GM23248 (cell line): ENCODE results near the gene NFKB1. TPM values are rescaled to one million over a fixed set of nuclear protein-coding genes. Genes with fewer than 3 reads are reported as not detected.

Source experiments
- DNase-seq: peaks from one replicate; pipeline ENCODE4 v3.0.0-alpha.2; 2015
- H2AFZ ChIP-seq: fragments of 200-600 bp; sonication (generic); 2 replicates; pipeline ENCODE4 v1.6.1; 2016; ENCODE audit warnings: antibody characterized with exemption
- H3F3A ChIP-seq: fragments of 200-600 bp; sonication (generic); 2 replicates; pipeline ENCODE4 v1.6.1; 2016; ENCODE audit warnings: mild to moderate bottlenecking, antibody characterized with exemption, mixed run types; ENCODE audit not compliant: insufficient read depth
- H3K27ac ChIP-seq: fragments of 200-600 bp; sonication (generic); 2 replicates; pipeline ENCODE4 v1.5.1; 2016; ENCODE audit warnings: mild to moderate bottlenecking
- H3K27me3 ChIP-seq: fragments of 200-600 bp; sonication (generic); replicated peaks from 2 replicates; pipeline ENCODE4 v1.6.1; 2016; ENCODE audit warnings: mild to moderate bottlenecking; ENCODE audit not compliant: insufficient read depth
- H3K36me3 ChIP-seq: fragments of 200-600 bp; sonication (generic); 2 replicates; pipeline ENCODE4 v1.6.1; 2016; ENCODE audit warnings: low read depth, mild to moderate bottlenecking
- H3K4me1 ChIP-seq: fragments of 200-600 bp; sonication (generic); 2 replicates; pipeline ENCODE4 v1.6.1; 2016; ENCODE audit warnings: mild to moderate bottlenecking; ENCODE audit not compliant: insufficient read depth
- H3K4me2 ChIP-seq: fragments of 200-600 bp; sonication (generic); one replicate; pipeline ENCODE4 v1.6.1; 2016; ENCODE audit warnings: mild to moderate bottlenecking; ENCODE audit not compliant: unreplicated experiment
- H3K4me3 ChIP-seq: fragments of 200-600 bp; sonication (generic); 2 replicates; pipeline ENCODE4 v1.5.1; 2016; ENCODE audit warnings: mild to moderate bottlenecking
- H3K79me2 ChIP-seq: fragments of 200-600 bp; sonication (generic); 2 replicates; pipeline ENCODE4 v1.6.1; 2016; ENCODE audit warnings: mild to moderate bottlenecking; ENCODE audit not compliant: insufficient read depth
- H3K9ac ChIP-seq: fragments of 200-600 bp; sonication (generic); 2 replicates; pipeline ENCODE4 v1.6.1; 2016; ENCODE audit warnings: mild to moderate bottlenecking
- H3K9me2 ChIP-seq: fragments of 200-600 bp; sonication (generic); 2 replicates; pipeline ENCODE4 v1.6.1; 2016; ENCODE audit warnings: mixed run types, mild to moderate bottlenecking, moderate library complexity; ENCODE audit not compliant: insufficient read depth
- H3K9me3 ChIP-seq: fragments of 200-600 bp; sonication (generic); one replicate; pipeline ENCODE4 v1.6.1; 2017; ENCODE audit warnings: low read depth
- H4K20me1 ChIP-seq: fragments of 200-600 bp; sonication (generic); 2 replicates; pipeline ENCODE4 v1.6.0; 2016; ENCODE audit not compliant: insufficient read depth
- EZH2 ChIP-seq: fragments of 200-600 bp; sonication (generic); IDR thresholded peaks from 2 replicates; pipeline ENCODE4 v1.6.1; 2018; ENCODE audit warnings: antibody characterized with exemption, mild to moderate bottlenecking; ENCODE audit not compliant: insufficient read depth, poor library complexity, severe bottlenecking
- EZH2phosphoT487 ChIP-seq: fragments of 200-600 bp; sonication (generic); IDR thresholded peaks from 2 replicates; pipeline ENCODE4 v1.6.1; 2018; ENCODE audit warnings: antibody characterized with exemption, moderate library complexity, mild to moderate bottlenecking, low read depth; ENCODE audit not compliant: insufficient read depth
- WGBS, 2 experiments: methylation state at CpG; one replicate each; pipeline ENCODE4 v1.1.6; 2015 to 2017; ENCODE audit warnings: low lambda C conversion rate in 2 of 2, low coverage in 1 of 2; ENCODE audit errors: missing lambda C conversion rate in 2 of 2; 5-methylcytosine and 5-hydroxymethylcytosine counted together
- in situ Hi-C: fragments of 300-500 bp; cut with MboI; formaldehyde crosslinking; loops from 2 replicates; pipeline ENCODE4 v1.15.0; 2020
- polyA plus RNA-seq: library from polyadenylated mRNA; unstranded; fragments of >200 nt; fragmentation: Nextera tagmentation; extraction: Ambion mirVana; gene quantifications from 2 replicates; pipeline ENCODE4 v1.2.1, GENCODE V29; 2016
- total RNA-seq: library from RNA; depleted of rRNA; stranded (reverse); fragments of >200 nt; shearing (Covaris generic); gene quantifications from 2 replicates; pipeline ENCODE4 v1.2.3, GENCODE V29; 2014

Gene NFKB1
- total and polyA plus RNA-seq, 2 experiments from 2014 or later: 5.8 to 30.2 TPM

DNA sequence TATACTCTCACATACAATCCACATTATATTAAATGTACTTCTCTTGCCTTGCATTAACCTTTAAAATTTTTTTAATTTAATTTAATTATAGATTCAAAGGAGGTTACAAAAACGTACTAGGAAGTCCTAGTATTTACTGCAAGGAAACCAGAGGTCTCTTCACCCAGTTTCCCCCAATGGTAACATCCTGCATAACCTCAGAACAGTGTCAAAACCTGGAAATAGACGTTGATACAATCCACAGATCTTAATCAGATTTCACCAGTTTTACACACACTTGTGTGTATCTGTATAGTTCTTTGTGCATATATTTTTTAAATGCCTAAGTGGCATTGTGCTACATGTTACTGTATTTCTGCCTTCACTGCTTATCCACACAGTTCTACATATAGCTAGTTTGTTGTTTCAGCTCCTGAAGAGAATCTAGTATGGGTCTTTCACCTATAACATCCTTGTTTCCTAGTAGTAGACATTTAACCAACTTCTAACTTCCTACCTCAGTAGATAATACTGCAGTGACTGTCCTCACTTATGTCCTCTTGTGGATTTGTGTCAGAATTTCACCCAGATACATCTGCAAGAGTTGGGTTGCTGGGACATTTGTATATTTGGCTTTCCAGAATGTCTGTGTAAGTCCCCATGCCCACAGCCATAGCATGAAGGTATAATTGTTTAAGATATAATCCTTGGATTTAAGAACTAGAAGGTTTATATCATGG lies 103.2 kb downstream of the NFKB1 start:
- Histone ChIP-seq H2AFZ (no peak overlapping the region), H3K27ac (no peak overlapping the region), H3K9me3 (no peaks in the 10 kb centered on the region), H3K9me2 (no peaks in the 10 kb centered on the region), H3K79me2 (no peaks in the 10 kb centered on the region), H4K20me1 (no peaks in the 10 kb centered on the region), H3F3A (no peaks in the 10 kb centered on the region), H3K36me3 (peaks cover 29% of the 10 kb centered on the region; the same call in 1 of the 2 replicates), H3K4me2 (no peak overlapping the region), H3K4me1 (peaks cover 10% of the 10 kb centered on the region; the same call in 1 of the 2 replicates), H3K27me3 (no peaks in the 10 kb centered on the region), H3K9ac (no peak overlapping the region), H3K4me3 (no peak overlapping the region)
- in situ Hi-C loops: no loop called here
- TF ChIP-seq EZH2 (no peak), EZH2phosphoT487 (no peak)
- 76 to 79% methylated on average over 2 of the region's 2 CpGs for WGBS, 2 experiments
- DNase-seq: no peak

DNA sequence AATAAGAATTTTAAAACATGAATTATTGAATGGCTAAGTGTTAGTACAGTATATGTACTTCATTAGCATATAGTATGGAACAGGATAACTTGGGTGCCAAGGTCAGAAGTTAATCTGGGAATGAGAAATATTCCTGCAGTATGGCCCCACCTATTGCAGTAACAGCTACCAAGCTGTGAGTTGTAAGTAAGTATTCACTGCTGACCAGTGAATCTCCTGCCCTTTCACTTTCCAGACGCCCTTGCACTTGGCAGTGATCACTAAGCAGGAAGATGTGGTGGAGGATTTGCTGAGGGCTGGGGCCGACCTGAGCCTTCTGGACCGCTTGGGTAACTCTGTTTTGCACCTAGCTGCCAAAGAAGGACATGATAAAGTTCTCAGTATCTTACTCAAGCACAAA lies 105.1 kb downstream of the NFKB1 start:
- H3K4me3 ChIP-seq: no peak overlapping the region
- no peaks in the 10 kb centered on the region for H3K79me2 ChIP-seq
- TF ChIP-seq EZH2: no peak
- TF ChIP-seq EZH2phosphoT487: no peak
- H3K4me1 ChIP-seq: peaks cover 10% of the 10 kb centered on the region; the same call in 1 of the 2 replicates
- H3K27me3 ChIP-seq: no peaks in the 10 kb centered on the region
- in situ Hi-C loops: no loop called here
- DNase-seq: no peak
- no peak overlapping the region for H3K4me2 ChIP-seq
- no peak overlapping the region for H3K9ac ChIP-seq
- peaks cover 35% of the 10 kb centered on the region for H3K36me3 ChIP-seq
- H4K20me1 ChIP-seq: no peaks in the 10 kb centered on the region
- no peaks in the 10 kb centered on the region for H3K9me3 ChIP-seq
- H2AFZ ChIP-seq: no peak overlapping the region
- H3K9me2 ChIP-seq: no peaks in the 10 kb centered on the region
- WGBS, 2 experiments: 88 to 93% methylated on average over 3 of the region's 3 CpGs
- H3F3A ChIP-seq: no peaks in the 10 kb centered on the region
- H3K27ac ChIP-seq: no peak overlapping the region

DNA sequence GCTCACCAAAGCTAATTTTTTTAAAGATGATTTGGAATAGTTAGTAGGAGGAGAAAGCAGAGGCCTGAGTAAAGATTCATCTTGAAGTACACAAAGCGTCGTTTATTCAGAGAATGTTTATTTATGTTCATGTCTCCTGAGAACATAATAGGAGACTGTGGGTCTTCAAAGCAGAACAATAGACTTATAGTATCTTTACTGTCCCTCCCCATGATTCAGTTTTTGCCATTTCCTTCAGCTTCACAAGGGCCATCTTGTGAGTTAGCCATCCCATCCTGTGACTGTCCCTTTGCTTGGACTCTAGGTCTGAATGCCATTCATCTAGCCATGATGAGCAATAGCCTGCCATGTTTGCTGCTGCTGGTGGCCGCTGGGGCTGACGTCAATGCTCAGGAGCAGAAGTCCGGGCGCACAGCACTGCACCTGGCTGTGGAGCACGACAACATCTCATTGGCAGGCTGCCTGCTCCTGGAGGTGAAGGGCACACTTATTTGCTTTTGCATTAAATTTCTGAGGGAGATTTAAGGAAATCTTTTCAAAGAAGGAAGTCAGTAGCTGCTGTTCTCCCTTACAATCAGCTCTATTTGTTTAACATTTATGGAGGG lies 105.8 kb downstream of the NFKB1 start:
- no peaks in the 10 kb centered on the region for H4K20me1 ChIP-seq
- TF ChIP-seq EZH2phosphoT487: no peak
- TF ChIP-seq EZH2: no peak
- DNase-seq: no peak
- no peak overlapping the region for H3K27ac ChIP-seq
- H3K9me3 ChIP-seq: no peaks in the 10 kb centered on the region
- in situ Hi-C loops: no loop called here
- no peaks in the 10 kb centered on the region for H3K79me2 ChIP-seq
- no peaks in the 10 kb centered on the region for H3F3A ChIP-seq
- H3K4me2 ChIP-seq: no peak overlapping the region
- no peak overlapping the region for H3K9ac ChIP-seq
- no peaks in the 10 kb centered on the region for H3K27me3 ChIP-seq
- no peaks in the 10 kb centered on the region for H3K9me2 ChIP-seq
- WGBS, 2 experiments: 96 to 97% methylated on average over 7 of the region's 7 CpGs
- no peak overlapping the region for H3K4me3 ChIP-seq
- peaks cover 39% of the 10 kb centered on the region for H3K36me3 ChIP-seq
- H3K4me1 ChIP-seq: peaks cover 10% of the 10 kb centered on the region; the same call in 1 of the 2 replicates
- H2AFZ ChIP-seq: no peak overlapping the region

DNA sequence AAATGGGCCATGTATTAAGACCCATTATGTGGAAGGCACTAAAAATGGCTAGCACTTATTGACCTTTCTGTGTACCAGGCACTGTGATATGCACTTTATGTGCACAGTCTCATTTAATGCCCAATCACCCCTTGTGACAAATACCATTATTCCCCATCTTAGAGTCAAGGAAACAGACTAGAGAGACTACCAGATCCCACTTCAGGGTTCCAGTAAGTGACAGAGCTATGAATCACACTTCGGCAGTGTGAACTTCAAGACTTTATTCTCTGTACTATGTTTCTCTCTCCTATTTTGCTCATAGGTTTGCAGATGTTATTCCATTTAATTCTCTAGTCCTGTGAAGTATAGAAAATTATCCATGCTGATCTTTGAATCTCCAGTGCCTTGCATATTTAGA lies 107.0 kb downstream of the NFKB1 start:
- in situ Hi-C loops: no loop called here
- Histone ChIP-seq H2AFZ (no peak overlapping the region), H3K4me1 (peaks cover 10% of the 10 kb centered on the region; the same call in 1 of the 2 replicates), H3K4me3 (no peak overlapping the region), H3K9me2 (no peaks in the 10 kb centered on the region), H3K79me2 (no peaks in the 10 kb centered on the region), H3K27me3 (no peaks in the 10 kb centered on the region), H3K9ac (no peak overlapping the region), H3F3A (no peaks in the 10 kb centered on the region), H3K4me2 (no peak overlapping the region), H3K36me3 (peaks cover 52% of the 10 kb centered on the region), H4K20me1 (no peaks in the 10 kb centered on the region), H3K27ac (0 out of 2 replicates have a peak overlapping the region, but pooled peaks have one; percentile 9), H3K9me3 (no peaks in the 10 kb centered on the region)
- peak; percentile 60 for DNase-seq
- TF ChIP-seq EZH2: no peak
- no peak for TF ChIP-seq EZH2phosphoT487
- 3 to 4% methylated on average over 1 of the region's 1 CpG for WGBS, 2 experiments
